Trophoblast cell (in vitro differentiated cells and primary cell): ENCODE results near the gene GRB10.
A peak's percentile ranks its signal among the peaks of the same experiment; 100 is the strongest.

Source experiments
- DNase-seq, 2 donors: peaks; one replicate each; pipeline ENCODE4 v3.0.0-alpha.2; 2016
- H2AFZ ChIP-seq: 2 replicates; pipeline ENCODE4 v1.6.1; 2013; ENCODE audit warnings: low read length, moderate library complexity, mild to moderate bottlenecking; ENCODE audit not compliant: insufficient read depth, poor library complexity
- H2AK5ac ChIP-seq: 2 replicates; pipeline ENCODE4 v1.6.1; 2013; ENCODE audit warnings: mild to moderate bottlenecking, low read length
- H2BK120ac ChIP-seq: 2 replicates; pipeline ENCODE4 v1.6.1; 2013; ENCODE audit warnings: low read length, mild to moderate bottlenecking, moderate library complexity; ENCODE audit not compliant: insufficient read depth, poor library complexity
- H2BK12ac ChIP-seq: 2 replicates; pipeline ENCODE4 v1.6.1; 2013; ENCODE audit warnings: mild to moderate bottlenecking, low read length, moderate library complexity
- H2BK5ac ChIP-seq: 2 replicates; pipeline ENCODE4 v1.6.1; 2013; ENCODE audit warnings: low read length, low read depth, moderate library complexity, mild to moderate bottlenecking; ENCODE audit not compliant: poor library complexity
- H3K14ac ChIP-seq: 2 replicates; pipeline ENCODE4 v1.6.1; 2013; ENCODE audit warnings: mild to moderate bottlenecking, low read length
- H3K18ac ChIP-seq: 2 replicates; pipeline ENCODE4 v1.6.1; 2013; ENCODE audit warnings: mild to moderate bottlenecking, low read length
- H3K23ac ChIP-seq: 2 replicates; pipeline ENCODE4 v1.6.1; 2013; ENCODE audit warnings: low read length
- H3K27ac ChIP-seq: 2 replicates; pipeline ENCODE4 v1.5.1; 2013; ENCODE audit warnings: low read depth, mild to moderate bottlenecking, inconsistent platforms, low read length, moderate library complexity
- H3K27me3 ChIP-seq: 2 replicates; pipeline ENCODE4 v1.6.1; 2013; ENCODE audit warnings: inconsistent platforms, mild to moderate bottlenecking, low read length, moderate library complexity; ENCODE audit not compliant: insufficient read depth
- H3K36me3 ChIP-seq, 2 experiments: 1 replicate in 1 of 2; 2 replicates in 1 of 2; pipeline ENCODE4 v1.6.1; 2013; ENCODE audit warnings: low read length in 2 of 2, mild to moderate bottlenecking in 2 of 2, moderate library complexity in 1 of 2; ENCODE audit not compliant: insufficient read depth in 2 of 2, control insufficient read depth in 1 of 2
- H3K4ac ChIP-seq: 2 replicates; pipeline ENCODE4 v1.6.1; 2013; ENCODE audit warnings: low read depth, mild to moderate bottlenecking, low read length, moderate library complexity
- H3K4me1 ChIP-seq, 2 experiments: 1 replicate in 1 of 2; 2 replicates in 1 of 2; pipeline ENCODE4 v1.6.1; 2013; ENCODE audit warnings: low read length in 2 of 2, mild to moderate bottlenecking in 2 of 2, moderate library complexity in 1 of 2; ENCODE audit not compliant: insufficient read depth in 2 of 2, control insufficient read depth in 1 of 2
- H3K4me2 ChIP-seq: 2 replicates; pipeline ENCODE4 v1.6.1; 2013; ENCODE audit warnings: inconsistent platforms, mild to moderate bottlenecking, low read length, moderate library complexity
- H3K4me3 ChIP-seq: 2 replicates; pipeline ENCODE4 v1.5.1; 2013; ENCODE audit warnings: mild to moderate bottlenecking, low read depth, low read length, inconsistent platforms
- H3K79me1 ChIP-seq: one replicate; pipeline ENCODE4 v1.6.1; 2013; ENCODE audit warnings: low read length
- H3K79me2 ChIP-seq: 2 replicates; pipeline ENCODE4 v1.6.1; 2013; ENCODE audit warnings: low read length, mild to moderate bottlenecking; ENCODE audit not compliant: control insufficient read depth, insufficient read depth, poor library complexity
- H3K9ac ChIP-seq: 2 replicates; pipeline ENCODE4 v1.6.1; 2013; ENCODE audit warnings: mild to moderate bottlenecking, low read length
- H3K9me3 ChIP-seq: 2 replicates; pipeline ENCODE4 v1.6.1; 2013; ENCODE audit warnings: low read depth, mild to moderate bottlenecking, control low read depth, inconsistent platforms, low read length; ENCODE audit not compliant: insufficient read depth
- H4K12ac ChIP-seq: 2 replicates; pipeline ENCODE4 v1.6.1; 2013; ENCODE audit warnings: low read depth, mild to moderate bottlenecking, low read length, moderate library complexity
- H4K8ac ChIP-seq: 2 replicates; pipeline ENCODE4 v1.6.1; 2013; ENCODE audit warnings: low read depth, mild to moderate bottlenecking, low read length, moderate library complexity
- H4K91ac ChIP-seq: one replicate; pipeline ENCODE4 v1.6.1; 2013; ENCODE audit warnings: low read depth, mild to moderate bottlenecking, low read length, moderate library complexity
- WGBS: extraction: QIAGEN DNeasy Blood & Tissue Kit; methylation state at CpG from one replicate; pipeline ENCODE4 v1.1.7; 2013; ENCODE audit warnings: missing lambda C conversion rate; ENCODE audit not compliant: insufficient read length, insufficient coverage; ENCODE audit errors: extremely low coverage; 5-methylcytosine and 5-hydroxymethylcytosine counted together

The GRB10 gene

DNA sequence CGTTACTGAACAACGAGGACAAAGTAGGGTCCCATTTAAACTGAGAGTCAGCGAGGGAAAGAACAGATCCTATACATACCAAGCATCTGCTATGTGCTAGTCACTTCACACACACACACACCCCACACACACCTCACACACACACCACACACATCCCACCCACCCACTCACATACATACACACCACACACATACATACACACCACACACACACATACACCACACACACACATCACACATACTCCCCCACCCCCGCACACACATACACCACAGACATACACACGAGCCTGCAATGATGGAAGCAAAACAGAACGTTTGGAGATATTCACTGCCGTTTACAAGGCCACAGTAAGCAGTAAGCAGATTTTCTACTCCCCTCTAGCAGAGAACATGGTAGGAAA is 607 bp upstream of the GRB10 start:
- H2BK120ac ChIP-seq: no peak overlapping the region
- H3K4me1 ChIP-seq: peaks cover 15 to 37% of the 10 kb centered on the region in 2 experiments
- H2BK5ac ChIP-seq: no peak overlapping the region
- H2AFZ ChIP-seq: no peak overlapping the region
- H3K27ac ChIP-seq: no peak overlapping the region
- no peak overlapping the region for H3K14ac ChIP-seq
- no peak overlapping the region for H3K9ac ChIP-seq
- H3K9me3 ChIP-seq: no peaks in the 10 kb centered on the region
- peaks cover 6% of the 10 kb centered on the region for H3K79me1 ChIP-seq
- H4K12ac ChIP-seq: no peak overlapping the region
- H3K79me2 ChIP-seq: peaks cover 6% of the 10 kb centered on the region
- H3K4me2 ChIP-seq: peak overlapping the region; percentile 88
- H3K18ac ChIP-seq: no peak overlapping the region
- 100% methylated on average over 1 of the region's 7 CpGs for WGBS
- no peak overlapping the region for H3K23ac ChIP-seq
- no peak for DNase-seq
- H4K91ac ChIP-seq: no peak overlapping the region
- peak overlapping the region; percentile 8 for H3K4ac ChIP-seq
- no peaks in the 10 kb centered on the region for H3K36me3 ChIP-seq
- no peak overlapping the region for H2BK12ac ChIP-seq
- H3K4me3 ChIP-seq: peak overlapping the region; percentile 41
- H4K8ac ChIP-seq: no peak overlapping the region
- no peak overlapping the region for H2AK5ac ChIP-seq
- no peaks in the 10 kb centered on the region for H3K27me3 ChIP-seq

- Histone ChIP-seq H2AK5ac (peak overlapping the region; percentile 89), H4K8ac (no peak overlapping the region), H3K14ac (peak overlapping the region; percentile 54), H3K23ac (no peak overlapping the region), H3K36me3 (no peaks in the 10 kb centered on the region), H3K9ac (no peak overlapping the region), H3K4me3 (no peak overlapping the region), H3K9me3 (no peaks in the 10 kb centered on the region), H2BK120ac (no peak overlapping the region), H3K27ac (peak overlapping the region; percentile 48), H4K91ac (peak overlapping the region; percentile 45), H3K4ac (peak overlapping the region; percentile 57), H3K18ac (peak overlapping the region; percentile 64), H3K79me1 (peaks cover 6% of the 10 kb centered on the region), H3K4me1 (peaks cover 15 to 37% of the 10 kb centered on the region in 2 experiments), H3K79me2 (peaks cover 6% of the 10 kb centered on the region), H2AFZ (no peak overlapping the region), H2BK12ac (peak overlapping the region; percentile 20), H3K27me3 (no peaks in the 10 kb centered on the region), H4K12ac (no peak overlapping the region), H3K4me2 (peak overlapping the region; percentile 88), H2BK5ac (no peak overlapping the region)
- peak in 1 of 2 donors; percentile 37 for DNase-seq
- WGBS: no CpG with 5 or more reads among the region's 49 CpGs
Observed at GRCh38 chr7:50781381-50782293, 1.1 kb downstream of the GRB10 start.

DNA sequence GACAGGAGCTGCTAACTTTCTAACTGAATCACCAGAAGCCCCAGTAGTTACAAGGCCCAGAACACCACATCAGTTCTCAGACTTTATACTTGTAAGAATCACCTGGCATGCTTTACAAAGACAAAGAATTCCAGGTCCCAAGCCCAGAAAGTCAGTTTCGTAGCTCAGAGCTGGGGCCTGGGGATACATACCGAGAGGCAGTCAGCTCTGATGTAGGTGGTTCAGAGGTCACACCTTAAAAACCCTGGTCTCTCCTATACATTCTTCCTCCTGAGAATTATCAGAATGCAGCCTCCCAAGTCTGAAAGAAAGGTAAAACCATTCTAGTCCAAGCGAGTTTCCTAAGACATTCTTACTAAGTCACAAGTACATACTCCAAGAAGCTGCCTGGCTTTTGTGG is 2.3 kb downstream of the GRB10 start:
- Histone ChIP-seq H3K4ac (no peak overlapping the region), H3K79me2 (peaks cover 7% of the 10 kb centered on the region), H2BK120ac (no peak overlapping the region), H3K36me3 (no peaks in the 10 kb centered on the region), H3K14ac (no peak overlapping the region), H3K4me1 (peaks cover 19 to 38% of the 10 kb centered on the region in 2 experiments), H3K27me3 (no peaks in the 10 kb centered on the region), H2BK12ac (no peak overlapping the region), H4K91ac (no peak overlapping the region), H3K18ac (no peak overlapping the region), H4K12ac (no peak overlapping the region), H2AFZ (no peak overlapping the region), H3K23ac (no peak overlapping the region), H3K9ac (no peak overlapping the region), H3K79me1 (peaks cover 6% of the 10 kb centered on the region), H3K4me3 (no peak overlapping the region), H3K9me3 (no peaks in the 10 kb centered on the region), H3K4me2 (no peak overlapping the region), H2AK5ac (no peak overlapping the region), H4K8ac (no peak overlapping the region), H3K27ac (peak overlapping the region; percentile 74), H2BK5ac (no peak overlapping the region)
- DNase-seq: peak; percentile 90 to 95
- no CpG with 5 or more reads among the region's 3 CpGs for WGBS

DNA sequence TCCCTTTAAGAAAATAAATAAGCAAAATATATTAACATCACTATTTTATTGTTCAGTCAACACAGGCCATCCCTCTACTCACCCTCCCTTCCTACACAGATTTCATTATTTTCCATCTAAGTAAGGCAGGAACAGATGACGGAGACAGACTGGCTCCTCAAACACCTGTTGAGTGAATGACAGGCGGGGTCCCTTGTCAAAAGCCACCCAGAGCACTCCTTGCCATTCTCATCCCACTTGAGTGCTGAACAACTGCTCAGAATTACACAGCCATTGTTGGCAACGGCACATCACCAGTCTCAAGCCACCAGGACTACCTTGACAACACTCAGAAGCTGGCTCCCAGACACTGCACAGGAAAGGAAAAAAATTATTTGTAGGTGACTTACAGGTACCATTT is 3.3 kb downstream of the GRB10 start:
- Histone ChIP-seq H4K8ac (no peak overlapping the region), H3K18ac (no peak overlapping the region), H3K9ac (no peak overlapping the region), H3K4me3 (no peak overlapping the region), H2AFZ (no peak overlapping the region), H3K4ac (no peak overlapping the region), H2BK5ac (no peak overlapping the region), H3K36me3 (no peaks in the 10 kb centered on the region), H3K14ac (no peak overlapping the region), H3K79me2 (peaks cover 8% of the 10 kb centered on the region), H2AK5ac (no peak overlapping the region), H3K23ac (no peak overlapping the region), H3K27ac (no peak overlapping the region), H3K79me1 (peaks cover 6% of the 10 kb centered on the region), H3K4me2 (no peak overlapping the region), H4K91ac (no peak overlapping the region), H4K12ac (no peak overlapping the region), H3K27me3 (no peaks in the 10 kb centered on the region), H3K9me3 (no peaks in the 10 kb centered on the region), H3K4me1 (peaks cover 22 to 39% of the 10 kb centered on the region in 2 experiments), H2BK12ac (peak overlapping the region; percentile 45), H2BK120ac (no peak overlapping the region)
- no peak for DNase-seq
- WGBS: no CpG with 5 or more reads among the region's 3 CpGs
